Stimulated activated CD4-positive, alpha-beta T cell treated with anti-CD3 and anti-CD28 coated beads, Interleukin-2, amount 100 ng/mL, for 24 hours (primary cell): ENCODE results near the gene ATP6V0D1.
A peak's percentile ranks its signal among the peaks of the same experiment; 100 is the strongest.
"Not testable (repeated sequence)": the region's sequence is repeated elsewhere in the genome, so short reads cannot be mapped to it uniquely, and the experiment has no call there.

Experiments used
- DNase-seq, 2 donors: peaks; one replicate each; pipeline ENCODE4 v3.0.0-alpha.2; 2020

Gene ATP6V0D1

DNA sequence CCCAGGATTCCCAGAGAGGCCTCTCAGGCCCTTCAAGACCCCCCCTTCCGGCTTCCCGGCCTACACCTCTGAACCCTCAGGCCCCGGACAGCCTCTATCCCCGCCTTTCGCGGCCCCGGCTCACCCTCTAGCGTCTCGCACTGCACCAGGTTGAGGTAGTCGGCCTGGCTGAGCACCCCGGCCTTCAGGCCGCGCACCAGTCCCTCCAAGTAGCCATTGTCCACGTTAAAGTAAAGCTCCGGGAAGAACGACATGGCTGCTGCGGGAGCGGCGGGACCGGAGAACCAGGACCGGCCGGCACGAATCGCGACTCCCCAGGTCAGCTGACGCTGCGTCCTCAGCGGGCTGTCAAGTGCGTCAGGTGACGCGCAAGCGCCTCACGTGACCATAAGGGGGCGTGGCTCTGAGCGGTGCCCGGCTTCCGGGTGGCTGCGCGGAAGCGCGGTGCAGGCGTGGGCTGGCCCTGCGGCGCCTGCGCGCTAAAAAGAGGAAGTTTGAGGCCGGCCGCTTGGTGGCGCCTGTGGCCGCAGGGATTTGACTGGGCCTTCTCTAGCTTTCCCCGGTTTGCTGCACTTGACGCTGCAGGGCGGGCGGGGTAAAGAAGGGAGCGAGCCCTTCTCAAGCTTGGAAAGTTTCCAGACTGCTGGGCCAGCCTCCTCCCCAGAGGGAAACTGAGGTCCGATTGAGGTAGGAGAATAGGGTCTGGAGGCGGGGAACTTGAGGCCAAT is at the start of gene ATP6V0D1:
Gene ATP6V0D1 (minus strand): TSS at position 325 of the 728 bp plus-strand sequence. CDS start 71 bp downstream, at position 254.
- peak; percentile 99 for DNase-seq

DNA sequence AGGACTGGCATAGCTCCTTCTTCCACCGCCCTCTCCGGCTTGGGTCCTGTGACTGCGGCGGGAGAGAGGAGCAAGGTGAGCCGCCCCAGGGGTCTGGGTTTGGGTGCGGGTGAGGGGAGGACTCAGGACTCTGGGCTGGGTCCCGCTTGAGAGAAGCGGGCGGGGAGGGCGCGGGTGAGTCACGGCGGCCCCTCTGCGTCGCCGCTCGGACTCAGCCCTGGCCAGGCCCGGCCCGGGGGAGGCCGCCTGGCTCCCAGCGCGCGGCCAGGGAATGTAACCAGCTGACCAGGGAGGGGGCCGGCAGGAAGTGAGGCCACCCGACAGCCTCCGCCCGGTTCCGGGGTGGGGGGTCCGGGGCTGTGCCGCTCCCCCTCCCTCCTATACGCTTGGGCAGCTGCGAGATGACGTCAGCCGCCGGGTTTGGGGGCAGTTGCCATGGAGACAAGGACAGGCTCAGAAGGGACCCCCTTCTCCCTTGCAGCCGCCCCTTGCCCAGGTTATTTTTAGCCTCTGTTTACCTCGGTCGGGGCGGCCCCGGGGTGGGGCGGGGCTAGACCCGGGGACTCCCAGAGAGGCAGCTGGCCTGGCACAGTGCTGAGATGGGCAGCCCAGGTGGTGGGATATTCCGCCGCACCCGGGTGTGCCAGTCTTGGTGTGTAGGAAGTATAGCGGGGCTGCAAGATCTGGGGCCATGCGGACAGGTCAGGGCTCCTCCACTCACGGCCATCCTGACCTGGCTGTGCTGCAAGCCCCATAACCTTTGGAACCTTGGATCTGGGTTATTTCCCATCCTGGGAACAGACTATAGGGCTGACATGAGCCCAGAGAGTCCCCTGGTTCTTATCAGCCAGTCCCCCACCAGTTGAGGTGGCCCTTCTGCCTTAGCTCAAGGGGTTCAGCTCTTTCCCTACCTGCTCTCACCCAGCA is 49.3 kb upstream of the ATP6V0D1 start:
- peak in 1 of 2 donors; percentile 29 for DNase-seq

DNA sequence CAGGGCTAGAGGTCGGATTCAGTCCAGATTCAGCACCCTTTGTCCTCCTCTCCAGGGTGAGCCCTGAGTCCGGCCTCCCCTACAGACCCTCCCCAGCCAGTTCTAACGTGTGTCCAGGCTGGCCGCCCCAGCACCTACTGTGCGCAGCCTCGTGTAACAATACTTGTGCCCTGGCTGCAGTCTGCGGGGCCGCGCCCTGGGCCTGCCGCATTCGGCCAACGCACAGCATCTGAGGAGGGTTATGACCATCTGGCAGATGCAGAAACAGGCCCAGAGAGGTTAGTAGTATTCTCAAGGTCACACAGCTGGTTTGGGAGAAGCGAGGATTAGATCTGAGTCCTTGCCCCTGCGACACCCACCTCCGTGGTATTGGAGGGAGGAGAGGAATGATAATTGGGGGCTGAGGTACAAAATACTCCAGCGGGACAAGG is 48.6 kb upstream of the ATP6V0D1 start:
- no peak for DNase-seq

DNA sequence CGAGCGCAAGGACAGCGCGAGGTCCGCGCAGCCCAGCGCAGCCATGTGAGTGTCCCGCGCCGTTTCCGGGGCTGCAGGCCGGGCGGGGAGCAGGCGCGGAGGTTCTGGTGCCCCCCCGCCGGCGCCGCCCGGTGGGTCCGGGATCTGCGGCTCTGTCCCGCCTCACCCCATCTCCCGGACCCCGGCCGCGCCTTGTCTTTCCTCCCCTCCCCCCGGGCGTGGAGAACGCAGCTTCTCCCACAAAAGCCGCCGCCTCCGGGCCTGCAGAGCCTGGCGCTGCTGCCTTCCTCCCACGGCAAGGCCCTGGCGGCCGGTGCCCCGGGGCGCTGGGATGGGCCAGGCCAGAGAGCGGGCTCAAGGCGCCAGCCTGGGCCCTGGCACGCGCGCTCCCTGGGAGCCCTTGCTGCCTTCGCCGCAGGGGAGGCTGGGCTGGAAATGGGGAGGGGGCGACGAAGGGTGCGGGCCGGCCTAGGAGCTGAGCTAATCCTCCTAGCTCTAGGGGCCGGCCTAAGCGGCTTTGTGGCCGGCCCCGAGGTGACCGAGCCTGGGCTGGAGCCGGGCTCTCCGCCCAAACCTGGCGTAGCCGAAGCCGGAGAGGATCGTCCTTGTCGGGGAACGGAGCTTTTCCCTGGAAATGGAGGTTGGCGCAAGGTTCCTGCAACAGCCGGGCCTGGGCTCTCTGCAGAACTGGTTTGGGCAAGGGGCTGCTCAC is 48.1 kb upstream of the ATP6V0D1 start:
- DNase-seq, result peak in 1 of 2 donors; percentile 47

DNA sequence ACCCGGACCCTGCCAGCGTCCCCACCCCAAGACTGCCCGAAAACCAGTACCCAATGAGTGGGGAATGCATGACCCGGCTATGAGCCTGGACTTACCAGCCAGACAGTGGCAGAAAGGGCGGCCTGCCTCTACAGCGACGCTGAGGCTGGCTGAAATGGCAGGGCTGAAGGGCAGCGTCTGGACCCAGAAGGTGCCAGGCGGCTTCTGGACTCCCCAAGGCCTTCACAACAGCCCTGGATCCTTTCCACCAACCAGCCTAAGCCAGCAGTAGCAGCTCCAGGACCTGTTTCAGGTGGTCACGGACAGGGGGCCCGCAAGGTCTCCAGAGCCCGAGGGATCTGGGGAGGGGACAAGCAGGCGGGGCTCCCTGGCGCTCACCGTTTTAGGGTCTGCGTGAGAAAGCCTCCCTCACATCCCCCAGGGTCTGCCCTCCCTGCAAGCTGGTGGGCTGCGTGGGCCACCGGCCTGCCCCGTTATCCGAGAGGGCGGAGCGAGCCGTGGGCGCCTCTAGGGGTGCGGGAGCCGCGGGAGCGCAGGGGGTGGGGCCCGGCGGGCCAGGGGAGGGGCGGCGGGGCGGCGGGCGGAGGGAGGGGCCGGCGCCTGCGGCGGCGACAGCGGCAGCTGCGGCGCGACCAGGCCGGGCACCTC is 47.4 kb upstream of the ATP6V0D1 start, which contains the start of gene RIPOR1:
Gene RIPOR1 (plus strand): TSS at position 608 of the 648 bp plus-strand sequence. CDS start 9,618 bp downstream, outside the sequence.
- peak; percentile 51 to 68 for DNase-seq

DNA sequence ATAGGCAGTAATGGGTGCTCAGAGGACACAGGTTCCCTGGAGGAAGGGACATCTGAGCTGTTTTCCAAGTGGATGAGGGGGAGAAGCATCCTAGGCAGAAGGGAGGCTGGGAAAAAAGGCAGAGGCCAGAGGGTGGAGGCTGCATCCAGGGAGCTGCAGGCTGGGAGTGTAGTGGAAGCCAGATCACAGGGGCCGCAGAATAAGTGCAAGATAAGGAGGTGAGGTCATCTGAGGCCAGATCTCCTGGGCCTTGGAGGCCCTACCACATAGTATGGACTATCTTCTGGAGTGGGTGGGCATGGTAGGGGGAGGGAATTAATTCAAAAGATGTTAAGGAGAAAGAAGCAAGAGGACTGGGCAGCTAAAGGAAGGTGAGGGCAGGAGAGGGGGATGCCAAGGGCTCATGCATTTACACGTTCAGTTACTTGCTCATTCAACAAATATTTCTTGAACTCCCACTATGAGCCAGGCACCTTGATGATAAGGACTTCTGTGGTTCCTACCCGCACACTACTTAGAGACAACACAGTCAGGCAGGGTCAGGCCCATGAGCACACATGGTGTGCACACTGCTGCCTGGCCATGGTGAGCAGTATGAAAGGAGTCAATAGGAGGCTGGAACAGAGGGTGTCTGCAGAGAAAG is 45.3 kb upstream of the ATP6V0D1 start:
- no peak for DNase-seq

DNA sequence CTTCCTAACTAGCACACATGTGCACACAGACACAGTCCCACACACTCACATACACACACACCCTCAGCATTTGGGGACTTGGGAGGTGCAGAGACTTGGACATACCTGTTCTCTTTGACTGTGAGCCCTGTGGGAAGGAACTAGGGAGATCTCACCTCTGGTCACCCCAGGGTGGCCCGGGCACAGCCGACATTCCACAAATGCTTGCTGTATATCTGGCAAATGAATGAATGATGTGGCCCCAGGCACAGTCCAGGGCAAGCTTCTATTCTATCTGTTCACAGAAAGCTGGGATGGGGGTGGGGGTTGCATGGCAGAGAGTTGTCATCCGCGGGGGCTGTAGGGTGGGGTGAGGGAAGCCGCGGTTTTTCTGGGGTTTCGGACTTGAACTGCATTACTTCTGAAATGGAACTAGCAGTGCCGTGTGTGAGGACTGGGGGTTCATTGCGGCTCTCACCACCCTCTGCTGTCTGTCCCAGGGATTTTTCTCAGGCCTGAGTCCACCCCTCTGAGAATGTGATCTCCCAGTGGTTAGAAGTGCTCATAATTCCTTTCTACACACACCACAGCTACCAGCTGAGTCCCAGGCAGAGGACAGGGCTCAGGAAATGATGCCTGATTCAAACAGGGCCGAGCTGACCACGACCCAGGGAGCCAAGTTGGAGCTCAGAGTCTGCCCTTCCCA is 44.4 kb upstream of the ATP6V0D1 start:
- no peak for DNase-seq

DNA sequence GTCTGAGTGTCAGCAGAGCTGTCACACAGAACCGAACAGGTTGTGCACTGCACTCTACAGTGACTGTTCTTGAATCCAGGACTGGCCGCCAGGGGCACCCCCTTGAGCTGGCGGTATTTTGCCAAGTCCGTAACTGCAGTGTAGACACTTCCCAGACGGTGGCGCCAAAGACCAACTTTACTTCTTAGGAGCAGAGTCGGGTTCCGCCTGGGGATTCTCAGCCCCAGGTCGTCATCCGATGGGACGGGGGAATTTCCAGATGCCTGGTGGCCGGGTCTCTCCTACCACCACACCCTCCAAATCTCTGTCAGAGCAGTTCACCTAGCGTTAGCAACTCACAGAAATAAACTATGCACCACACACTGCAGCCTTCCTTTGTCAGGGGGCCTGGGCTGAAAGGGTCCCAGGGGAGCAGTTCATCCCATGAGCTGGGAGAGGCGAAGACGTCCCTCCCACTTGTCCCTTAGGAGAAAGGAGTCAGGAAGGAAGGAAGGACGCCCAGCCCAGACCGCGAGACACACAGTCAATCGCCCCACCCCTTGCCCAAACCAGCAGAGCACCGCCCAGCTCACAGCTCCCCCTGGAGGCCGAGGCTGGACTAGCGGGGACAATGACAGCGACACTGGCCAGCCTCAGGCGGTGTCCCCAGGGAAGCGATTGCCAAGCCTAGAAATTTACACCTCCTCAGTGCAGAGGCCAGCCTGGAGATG is 40.3 kb upstream of the ATP6V0D1 start:
- DNase-seq, result peak; percentile 99 to 100

DNA sequence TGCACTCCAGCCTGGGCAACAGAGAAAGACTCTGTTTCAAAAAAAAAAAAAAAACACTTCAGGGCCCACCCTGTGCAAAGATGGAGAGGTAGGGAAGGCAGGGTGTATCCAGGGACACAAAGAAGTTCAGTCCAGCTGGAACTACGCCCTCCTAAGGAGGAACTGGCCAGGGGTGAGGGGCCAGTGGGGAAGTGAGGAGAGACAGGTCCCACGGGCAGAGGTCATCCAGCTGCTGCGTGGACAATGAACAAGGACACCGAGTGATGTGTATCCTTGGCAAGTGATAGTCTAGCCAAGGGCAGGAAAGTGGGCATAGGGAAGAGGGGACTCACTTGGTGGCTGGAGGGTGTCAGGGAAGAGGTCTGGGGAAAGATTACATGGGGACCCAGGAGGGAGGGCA is 38.3 kb upstream of the ATP6V0D1 start:
- no peak for DNase-seq

DNA sequence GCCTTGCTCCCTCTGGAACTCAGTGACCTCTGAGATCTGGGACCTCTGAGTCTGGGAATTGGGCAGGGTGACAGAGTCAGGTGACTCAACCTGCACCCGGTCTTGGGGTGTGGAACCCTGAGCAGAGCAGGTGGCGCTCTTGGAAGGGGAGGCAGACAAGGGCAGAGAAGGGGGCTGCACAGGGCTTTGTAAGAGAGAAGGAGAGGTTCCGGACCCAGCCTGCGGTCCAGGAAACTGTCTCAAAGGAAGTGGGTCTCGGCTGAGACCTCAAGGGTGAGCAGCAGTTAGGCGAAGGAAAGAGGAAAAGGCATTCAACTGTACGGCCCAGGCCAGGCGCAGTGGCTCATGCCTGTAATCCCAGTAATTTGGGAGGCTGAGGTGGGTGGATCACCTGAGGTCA is 37.7 kb upstream of the ATP6V0D1 start:
- no peak for DNase-seq

DNA sequence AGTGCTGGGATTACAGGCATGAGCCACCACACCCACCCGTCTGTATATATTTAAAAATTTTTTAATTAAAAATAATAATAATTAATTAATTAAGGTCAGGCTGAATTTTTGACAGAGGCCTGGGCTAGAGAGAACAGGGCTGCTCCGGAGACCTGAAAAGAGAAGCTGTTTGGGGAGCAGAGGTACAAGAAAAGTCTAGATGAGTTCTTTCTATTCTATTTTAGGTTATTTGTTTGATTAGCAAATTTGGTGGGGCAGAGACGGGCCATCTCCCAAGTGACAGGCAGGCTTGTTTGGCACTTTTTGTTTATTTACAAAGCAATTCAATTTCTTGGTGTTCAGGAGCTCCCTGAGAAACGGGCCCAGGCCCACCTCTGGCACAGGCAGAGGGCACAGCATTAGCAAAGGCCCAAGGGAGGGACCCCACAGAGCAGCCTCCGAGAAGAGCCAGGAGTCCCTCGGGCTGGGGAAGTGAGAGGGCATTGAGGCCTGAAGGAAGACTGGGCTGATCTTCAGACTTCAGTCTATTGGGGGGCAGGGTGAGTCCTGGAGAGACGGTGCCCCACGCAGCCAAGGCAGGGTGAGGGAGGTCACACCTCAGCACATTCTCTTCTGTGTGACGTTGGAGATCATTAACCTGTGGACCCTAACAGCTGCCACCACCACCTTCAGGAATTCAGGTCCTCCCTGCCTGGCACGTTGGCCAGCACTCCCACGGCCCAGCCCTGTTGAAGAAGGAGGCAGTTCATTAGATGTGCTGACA is 36.9 kb upstream of the ATP6V0D1 start:
- no peak for DNase-seq

DNA sequence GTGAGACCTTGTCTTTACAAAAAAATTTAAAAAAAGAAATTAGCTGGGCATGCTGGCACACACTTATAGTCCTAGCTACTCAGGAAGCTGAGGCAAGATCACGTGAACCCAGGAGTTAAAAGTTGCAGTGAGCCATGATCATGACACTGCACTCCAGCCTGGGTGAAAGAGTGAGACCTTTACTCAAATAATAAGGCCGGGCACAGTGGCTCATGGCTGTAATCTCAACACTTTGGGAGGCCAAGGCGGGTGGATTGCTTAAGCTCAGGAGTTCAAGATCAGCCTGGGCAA is 36.1 kb upstream of the ATP6V0D1 start:
- no peak for DNase-seq

DNA sequence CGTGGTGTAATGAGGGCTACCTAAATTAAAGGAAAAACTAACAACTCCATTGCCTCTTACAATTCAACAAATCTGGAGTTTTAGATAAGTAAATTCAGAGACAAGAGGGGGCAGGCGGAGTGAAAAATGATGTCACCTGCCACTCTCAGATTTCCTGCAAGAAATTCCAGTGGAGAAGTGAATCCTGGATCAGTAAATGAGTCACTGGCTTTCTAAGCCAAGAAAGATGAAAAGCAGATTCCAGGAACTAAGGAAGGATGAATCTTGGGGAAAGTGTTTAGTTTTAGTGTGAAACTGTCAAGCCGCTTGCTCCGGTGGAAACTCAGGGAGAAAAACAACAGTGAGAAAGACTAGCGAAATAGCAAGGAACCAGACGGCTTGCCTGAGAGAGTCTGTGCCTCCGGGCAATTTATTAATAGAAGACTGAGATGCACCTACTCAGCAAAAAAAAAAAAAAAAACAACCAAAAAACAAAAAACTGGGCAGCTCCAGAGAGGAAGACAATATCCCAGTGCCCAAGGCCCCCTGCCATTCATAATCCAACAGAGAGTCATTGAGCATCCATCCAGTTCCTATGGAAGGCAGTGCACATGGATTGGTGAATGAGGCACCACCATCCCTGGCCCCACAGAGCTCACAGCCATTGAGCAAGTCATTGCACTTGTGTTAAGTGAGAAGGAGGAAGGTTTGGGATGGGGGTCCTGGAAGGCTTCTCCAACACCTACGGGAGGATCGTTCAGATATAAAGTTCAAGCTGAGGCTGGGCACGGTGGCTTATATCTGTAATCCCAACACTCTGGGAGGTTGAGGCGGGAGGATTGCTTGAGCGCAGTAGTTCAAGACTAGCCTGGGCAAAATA is 35.6 kb upstream of the ATP6V0D1 start:
- no peak for DNase-seq

DNA sequence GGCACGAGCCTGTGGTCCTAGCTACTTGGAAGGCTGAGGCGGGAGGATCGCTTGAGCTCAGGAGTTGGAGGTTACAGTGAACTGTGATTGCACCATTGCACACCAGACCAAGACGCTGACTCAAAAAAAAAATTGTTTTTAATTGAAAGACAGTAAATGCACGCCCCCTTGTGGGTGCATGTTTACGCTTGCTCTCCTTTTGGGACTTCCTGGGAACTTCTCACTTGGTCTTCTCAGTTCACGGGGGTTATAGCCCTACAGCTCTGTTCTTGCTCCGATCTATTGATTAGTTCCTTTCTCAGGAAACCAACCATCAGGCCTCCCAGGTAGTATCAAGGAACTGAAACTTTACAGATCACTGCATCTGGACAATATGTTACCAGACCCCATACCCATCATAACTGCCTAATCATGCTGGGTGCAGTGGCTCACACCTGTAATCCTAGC is 33.4 kb upstream of the ATP6V0D1 start:
- DNase-seq, result peak; percentile 83 to 86

DNA sequence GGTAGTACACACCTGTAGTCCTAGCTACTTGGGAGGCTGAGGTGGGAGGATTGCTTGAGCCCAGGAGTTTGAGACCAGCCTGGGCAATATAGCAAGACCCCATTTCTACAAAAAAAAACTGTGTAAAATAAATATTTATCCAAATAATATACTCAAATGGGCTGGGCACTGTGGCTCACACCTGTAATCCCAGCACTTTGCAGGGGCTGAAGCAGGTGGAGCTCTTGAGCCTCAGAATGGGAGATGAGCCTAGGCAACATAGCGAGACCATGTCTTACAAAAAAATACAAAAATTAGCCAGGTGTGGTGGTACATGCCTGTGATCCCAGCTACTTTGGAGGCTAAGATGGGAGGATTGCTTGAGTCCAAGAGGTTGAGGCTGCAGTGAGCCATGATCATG is 32.9 kb upstream of the ATP6V0D1 start:
- DNase-seq, result not testable (repeated sequence)

DNA sequence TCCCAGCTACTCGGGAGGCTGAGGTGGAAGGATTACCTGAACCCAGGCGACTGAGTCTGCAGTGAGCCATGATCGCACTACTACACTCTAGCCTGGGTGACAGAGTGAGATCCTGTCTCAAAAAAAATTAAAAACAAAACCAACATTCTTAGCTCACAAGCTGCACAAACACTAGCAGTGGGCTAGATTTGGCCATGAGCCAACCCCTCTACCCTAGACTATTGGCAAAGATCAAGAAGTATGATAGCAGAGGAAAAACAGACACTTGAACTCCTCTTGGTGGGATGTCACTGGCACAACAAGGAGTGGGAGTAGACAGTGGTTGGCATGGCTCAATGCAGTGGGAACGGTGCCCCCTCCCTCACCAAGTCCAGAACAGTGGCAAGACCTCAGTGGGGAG is 28.1 kb upstream of the ATP6V0D1 start:
- no peak for DNase-seq

DNA sequence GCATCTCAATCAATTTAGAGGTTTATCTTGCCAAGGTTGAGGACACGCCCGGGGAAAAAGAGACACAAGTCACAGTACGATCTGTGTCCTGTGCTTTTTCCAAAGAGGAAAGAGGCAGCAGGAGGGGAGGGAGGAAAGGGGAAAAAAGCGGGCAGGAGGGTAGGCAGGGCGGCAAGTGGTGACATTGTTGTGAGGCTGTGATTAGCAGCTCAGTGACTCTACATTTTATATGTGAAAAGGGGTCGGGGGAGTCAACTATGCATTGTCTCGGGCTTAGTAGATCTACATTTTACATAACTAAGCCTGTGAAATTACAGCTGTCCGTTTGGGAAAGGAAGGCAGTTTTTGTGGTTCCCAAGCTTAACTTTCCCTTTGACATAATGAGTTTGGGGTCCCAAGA is 25.5 kb upstream of the ATP6V0D1 start:
- DNase-seq, result no peak

DNA sequence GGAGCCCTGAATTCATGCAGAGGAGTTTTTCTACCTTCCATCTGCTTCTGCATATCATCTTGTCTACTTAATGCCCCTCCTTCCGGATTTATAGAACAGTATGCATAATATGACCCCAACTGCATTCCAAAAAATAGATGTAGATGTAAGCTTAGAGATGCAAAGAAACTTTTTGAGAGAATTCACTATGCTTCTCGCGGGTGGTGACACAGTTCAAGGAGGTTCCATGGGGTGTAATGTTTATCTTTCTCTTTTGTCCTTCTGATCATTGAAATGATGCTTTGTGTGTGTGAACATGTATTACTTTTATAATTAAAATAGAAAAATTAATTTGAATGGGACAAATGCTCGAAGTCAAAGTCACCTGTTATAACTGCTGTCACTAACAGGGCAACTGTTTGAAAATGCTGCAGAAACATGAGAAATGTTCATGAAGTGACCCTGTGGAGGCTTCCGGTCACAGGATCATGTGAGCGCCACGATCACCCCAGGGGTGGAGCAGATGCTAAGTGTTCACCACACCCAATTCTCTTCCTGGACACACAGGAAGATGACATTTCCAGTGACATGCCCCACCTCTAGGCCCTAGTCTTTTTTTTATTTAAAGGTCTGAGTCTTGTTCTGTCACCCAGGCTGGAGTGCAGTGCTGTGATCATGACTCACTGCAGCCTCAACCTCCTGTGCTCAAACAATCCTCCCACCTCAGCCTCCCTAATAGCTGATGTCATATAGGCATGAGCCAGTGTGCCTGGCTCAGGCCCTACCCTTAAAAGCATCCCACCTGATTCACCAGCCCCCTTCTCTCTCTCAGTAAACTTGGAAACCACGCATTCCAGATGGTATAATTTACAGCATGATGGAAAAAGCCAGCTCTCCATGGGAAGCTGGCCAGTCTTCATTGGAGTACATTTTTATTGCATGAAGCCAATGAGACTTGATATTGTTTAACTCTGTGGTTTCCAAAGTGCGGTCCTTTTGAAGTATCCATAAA is 23.4 kb upstream of the ATP6V0D1 start:
- peak in 1 of 2 donors; percentile 14 for DNase-seq
